A549 treated with GW870086 at 1 μM for 4 hours (cell line): ENCODE results near the gene C6orf47. TPM values are rescaled to one million over a fixed set of nuclear protein-coding genes. Genes with fewer than 3 reads are reported as not detected.

Experiments used
- total RNA-seq: library from RNA; stranded (reverse); fragments of 200-300 nt; extraction: Qiagen RNA extraction; gene quantifications from 5 replicates; pipeline ENCODE4 v1.2.3, GENCODE V29; 2022; ENCODE audit warnings: low read depth

Gene C6orf47, protein sequence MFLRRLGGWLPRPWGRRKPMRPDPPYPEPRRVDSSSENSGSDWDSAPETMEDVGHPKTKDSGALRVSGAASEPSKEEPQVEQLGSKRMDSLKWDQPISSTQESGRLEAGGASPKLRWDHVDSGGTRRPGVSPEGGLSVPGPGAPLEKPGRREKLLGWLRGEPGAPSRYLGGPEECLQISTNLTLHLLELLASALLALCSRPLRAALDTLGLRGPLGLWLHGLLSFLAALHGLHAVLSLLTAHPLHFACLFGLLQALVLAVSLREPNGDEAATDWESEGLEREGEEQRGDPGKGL
- 10.6 to 12.7 TPM (median 12.1 TPM) in 5 replicates for total RNA-seq

DNA sequence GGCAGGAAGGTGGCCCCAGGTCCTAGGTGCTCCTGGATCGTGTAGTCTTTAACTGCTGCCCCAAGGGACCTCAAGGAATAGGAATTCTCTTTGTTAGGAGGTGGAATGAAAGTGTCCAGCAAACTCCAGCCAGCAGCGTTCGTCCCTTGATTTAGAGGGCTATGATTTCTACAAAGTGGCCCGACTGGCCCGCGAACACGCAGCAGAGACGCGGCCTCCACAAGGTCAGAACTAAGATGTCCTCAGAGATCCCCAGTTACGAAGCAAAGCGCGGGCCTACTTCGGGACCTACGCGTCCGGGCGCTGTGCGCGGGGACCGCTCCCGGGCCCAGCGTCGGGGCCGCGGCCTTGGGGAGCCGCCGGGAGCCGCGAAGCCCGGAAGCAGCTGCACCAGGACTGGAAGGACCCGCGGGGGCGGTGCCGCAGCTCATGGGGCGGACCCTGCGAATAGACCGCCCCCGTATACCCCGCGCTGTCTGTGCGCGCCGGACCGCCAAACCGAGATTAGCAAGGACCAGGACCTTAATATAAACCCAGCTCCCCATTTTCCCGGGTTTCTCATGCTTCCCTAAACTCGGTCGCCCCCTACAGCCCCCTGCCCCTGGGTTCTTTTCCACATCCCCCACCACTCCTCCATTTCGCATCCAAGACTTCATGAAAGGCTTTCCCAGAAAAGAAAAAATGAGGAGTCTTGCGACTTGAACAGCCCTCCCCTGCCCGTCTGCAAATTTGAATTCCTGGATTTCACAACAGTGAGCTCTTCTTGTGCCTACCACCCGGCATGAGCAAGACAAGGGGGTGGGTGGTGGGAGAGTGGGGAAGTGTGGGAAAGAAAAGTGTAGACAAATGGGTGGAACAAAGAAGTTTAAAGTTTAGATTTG is at the start of gene C6orf47:
TSS of gene C6orf47 (minus strand) at position 398 of the 881 bp plus-strand sequence. CDS start 831 bp downstream, outside the sequence.

DNA sequence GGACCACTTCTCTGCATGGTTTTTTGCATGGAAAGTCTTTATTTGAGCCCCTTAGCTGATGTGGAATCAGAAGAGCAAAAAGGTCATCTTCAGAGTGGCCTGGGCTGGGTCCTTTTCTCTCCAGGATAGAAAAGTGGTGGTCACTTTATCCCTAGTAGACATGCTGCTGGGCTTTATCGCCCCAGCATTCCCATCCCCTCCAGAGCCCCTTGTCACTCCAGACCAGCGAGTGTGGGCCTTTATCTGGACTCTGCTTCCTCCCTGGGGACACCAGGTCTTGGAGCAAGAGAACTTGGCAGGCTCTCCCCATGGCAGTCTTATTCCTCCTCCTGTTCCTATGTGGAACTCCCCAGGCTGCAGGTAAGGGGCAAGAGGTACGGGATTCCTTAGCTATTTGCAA is 46.0 kb upstream of the C6orf47 start, which contains the start of gene LY6G6F:
TSS of gene LY6G6F (plus strand) at position 268 of the 400 bp plus-strand sequence. CDS start at position 309, 41 bp downstream.

DNA sequence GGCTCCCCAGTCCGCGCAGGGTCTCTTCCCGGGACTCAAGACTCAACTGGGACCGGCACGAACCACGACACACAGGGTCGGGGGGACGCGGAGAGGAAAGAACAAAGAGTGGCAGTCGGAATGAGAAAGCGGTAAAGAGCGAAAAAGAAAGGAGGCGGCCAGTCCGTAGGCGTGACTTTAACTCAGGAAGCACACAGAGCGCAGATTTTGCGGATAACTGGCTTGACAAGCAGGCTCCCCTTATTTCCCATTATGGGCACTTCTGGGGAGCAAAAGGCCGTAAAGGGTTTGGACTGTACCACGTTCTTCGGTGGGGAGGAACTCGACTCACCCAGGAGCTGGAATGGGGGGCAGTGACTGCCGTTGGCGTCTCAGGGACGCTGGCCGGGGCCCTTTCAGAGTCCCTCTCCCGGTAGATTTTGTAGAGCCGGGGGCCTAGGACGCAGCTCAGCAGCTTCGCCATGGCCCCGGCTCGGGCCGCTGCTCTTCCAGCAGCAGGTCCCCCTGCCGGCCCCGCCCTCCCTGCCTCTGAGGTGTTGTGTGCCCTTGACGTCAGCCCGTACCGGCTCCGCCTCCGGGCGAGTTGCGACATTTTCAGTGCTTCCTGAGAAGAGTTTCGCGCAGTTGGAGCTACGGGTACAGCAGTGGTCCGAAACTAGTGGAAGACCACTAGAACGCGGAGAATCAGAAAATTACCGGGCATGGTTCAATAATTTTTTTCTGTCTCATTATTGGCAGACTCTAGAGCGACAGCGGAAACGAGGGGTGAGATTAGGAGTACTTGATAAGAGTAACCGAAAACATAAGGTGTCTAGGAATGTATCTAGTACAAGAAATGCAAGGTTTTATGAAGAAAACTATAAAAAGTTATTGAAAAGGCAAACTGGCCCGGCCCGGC is 42.5 kb upstream of the C6orf47 start, which contains the start of gene ABHD16A:
TSS of gene ABHD16A (minus strand) at position 506 of the 898 bp plus-strand sequence. CDS start at position 463, 43 bp downstream.

DNA sequence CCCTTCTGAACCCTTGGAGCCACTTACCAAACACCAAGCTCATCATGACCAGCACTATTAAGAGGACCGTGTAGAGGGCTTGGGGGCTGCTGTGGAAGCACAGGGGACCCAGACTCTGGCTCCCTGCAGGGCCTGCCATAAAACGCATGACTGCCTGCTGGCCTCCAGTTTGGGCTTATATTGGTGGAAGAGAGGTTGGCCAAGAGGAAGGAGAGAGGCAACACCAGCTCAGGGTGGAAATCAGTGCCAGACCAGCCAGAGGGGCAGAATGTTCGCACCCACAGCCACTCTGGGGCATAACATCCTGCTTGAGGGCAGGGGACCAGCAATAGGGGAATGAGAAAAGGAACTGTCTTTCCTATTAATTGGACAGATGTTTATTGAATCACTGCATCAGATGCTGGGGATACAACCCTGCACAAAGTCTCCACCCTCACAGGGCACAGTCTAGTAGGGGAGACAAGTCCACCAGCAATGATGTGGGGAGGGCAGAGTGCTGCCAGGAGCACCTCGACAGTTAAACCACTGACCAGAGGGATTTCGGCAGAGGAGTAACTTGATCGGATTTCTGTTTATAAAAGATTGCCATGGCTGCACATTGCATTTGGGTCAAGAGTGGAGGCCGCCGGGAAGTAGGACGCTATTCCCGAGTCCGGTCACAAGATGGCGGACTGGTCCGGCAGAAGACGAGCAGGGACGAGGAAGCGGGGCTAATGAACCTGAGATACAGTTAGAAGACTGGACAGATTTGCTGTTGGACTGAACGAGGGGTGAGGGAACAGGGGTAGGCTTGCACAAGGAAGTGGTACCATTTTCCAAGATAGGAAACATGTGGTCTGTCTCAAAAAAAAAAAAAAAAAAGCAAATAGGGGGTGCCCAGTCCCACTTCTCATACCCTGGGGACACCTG is 19.9 kb upstream of the C6orf47 start, which contains the start of gene LY6G5C:
TSS of gene LY6G5C (minus strand) at position 842 of the 909 bp plus-strand sequence. CDS start at position 148, 694 bp downstream.

DNA sequence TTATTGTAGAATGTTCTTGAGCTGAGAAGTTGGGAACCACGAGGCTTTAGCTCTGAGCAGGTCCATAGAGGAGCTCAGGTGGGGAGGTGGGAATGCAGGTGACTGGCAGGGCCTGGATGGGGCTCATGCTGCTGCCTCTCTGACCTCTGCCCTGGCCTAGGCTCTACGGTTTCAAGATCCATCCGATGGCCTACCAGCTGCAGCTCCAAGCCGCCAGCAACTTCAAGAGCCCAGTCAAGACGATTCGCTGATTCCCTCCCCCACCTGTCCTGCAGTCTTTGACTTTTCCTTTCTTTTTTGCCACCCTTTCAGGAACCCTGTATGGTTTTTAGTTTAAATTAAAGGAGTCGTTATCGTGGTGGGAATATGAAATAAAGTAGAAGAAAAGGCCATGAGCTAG is 9.1 kb upstream of the C6orf47 start, which contains the start of gene LY6G5B:
TSS of gene LY6G5B (plus strand) at position 301 of the 400 bp plus-strand sequence. CDS start 975 bp downstream, outside the sequence.

DNA sequence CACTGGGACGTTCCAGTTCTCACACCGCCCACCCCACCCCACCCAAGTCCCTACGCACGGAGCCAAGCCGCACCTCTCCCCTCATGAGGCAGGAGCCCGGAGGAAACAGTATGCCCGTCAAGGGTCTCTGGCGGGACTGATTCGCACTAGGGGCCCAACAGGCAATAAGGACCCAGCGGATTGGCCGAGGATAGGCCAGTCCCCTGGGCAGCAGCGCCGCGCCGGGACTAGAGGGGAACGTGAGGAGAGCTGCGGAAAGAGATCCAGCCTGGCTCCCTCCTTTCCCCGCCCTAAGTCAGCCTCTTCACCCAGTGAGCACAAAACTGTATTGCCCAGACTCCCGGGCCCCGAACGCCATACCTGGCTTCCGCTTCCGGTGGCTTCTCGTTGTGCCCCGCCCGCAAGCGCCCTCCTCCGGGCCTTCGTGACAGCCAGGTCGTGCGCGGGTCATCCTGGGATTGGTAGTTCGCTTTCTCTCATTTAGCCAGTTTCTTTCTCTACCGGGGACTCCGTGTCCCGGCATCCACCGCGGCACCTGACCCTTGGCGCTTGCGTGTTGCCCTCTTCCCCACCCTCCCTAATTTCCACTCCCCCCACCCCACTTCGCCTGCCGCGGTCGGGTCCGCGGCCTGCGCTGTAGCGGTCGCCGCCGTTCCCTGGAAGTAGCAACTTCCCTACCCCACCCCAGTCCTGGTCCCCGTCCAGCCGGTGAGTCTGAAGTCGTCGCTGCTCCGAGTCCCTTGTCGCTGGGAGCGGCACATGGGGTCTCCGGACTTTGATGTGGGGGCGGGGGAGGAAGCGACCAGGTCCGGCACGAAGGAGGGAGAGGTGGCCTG is 5.1 kb upstream of the C6orf47 start, which contains the start of gene CSNK2B:
TSS of gene CSNK2B (plus strand) at position 580 of the 836 bp plus-strand sequence. CDS start 752 bp downstream, outside the sequence.

DNA sequence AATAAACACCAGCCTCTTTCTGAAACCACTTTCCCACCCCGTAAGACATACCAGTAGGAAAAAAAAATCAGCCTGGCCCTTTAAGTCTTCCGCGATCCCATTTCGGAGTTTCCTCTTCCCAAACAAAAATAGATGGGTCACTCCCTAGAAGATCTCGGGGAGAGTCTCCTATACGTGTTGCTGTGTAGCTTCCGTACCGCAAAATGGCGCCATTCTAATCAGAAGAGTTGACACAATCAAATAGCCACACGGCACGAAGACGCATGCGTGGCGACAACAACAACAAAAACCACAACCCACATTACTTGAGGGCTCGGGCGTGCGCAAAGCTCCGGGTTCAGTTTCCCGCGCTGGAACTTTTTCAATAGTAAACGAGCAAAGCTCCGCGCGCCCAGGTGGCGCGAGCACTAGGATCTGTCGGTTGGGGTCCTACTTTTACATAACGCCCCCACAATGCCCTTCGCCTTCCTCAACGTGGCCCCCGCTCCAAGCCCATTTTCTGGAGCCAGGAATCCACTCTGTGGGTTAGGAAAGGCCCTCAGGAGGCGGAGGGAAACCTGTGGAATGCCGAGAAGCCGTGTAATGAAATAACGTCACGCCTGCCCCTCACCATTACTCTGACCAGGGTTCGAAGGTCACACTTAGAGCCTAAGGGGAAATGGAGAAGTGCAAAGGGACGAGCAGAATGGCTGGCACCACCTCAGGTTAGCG is 4.4 kb upstream of the C6orf47 start, which contains the start of gene GPANK1:
TSS of gene GPANK1 (minus strand) at position 208 of the 711 bp plus-strand sequence. CDS start 519 bp downstream, outside the sequence.

DNA sequence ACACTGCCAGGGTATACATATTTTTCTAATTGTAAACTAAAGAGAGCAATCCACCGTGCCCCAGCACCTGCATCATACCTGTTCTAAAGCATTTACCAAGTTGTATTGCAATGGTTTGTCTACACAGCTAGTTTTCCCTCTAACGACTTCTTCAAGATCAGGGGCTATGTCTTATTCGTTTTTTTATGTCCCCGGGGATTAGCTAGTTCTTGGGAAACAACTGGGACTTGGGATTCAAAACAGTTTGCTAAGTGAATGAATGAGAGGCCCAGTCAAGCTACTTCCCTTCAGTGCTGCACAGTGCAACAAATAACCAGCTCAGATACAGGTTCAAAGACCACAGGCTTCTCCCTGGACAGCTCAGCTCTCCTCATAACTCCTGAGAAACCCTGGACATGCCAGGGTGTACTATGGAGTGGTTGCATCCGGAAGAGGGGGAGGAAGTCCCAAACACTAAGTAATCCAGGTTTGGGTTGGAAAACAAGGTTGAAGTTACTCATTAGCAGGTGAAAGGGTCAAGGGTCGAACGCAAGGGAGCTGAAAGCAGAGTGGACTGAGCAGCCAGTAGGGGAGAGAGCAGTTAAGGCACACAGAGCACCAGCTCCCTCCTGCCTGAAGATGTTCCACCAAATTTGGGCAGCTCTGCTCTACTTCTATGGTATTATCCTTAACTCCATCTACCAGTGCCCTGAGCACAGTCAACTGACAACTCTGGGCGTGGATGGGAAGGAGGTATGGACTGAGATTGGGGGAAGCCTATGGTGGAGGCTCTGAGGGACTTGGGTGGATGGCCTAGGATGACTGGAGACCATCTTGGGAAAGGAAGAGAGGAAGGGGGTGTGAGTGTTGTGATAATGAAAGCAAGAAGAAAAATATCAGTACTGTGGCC is 5.0 kb downstream of the C6orf47 start, which contains the start of gene APOM:
TSS of gene APOM (plus strand) at position 546 of the 889 bp plus-strand sequence. CDS start at position 619, 73 bp downstream.

DNA sequence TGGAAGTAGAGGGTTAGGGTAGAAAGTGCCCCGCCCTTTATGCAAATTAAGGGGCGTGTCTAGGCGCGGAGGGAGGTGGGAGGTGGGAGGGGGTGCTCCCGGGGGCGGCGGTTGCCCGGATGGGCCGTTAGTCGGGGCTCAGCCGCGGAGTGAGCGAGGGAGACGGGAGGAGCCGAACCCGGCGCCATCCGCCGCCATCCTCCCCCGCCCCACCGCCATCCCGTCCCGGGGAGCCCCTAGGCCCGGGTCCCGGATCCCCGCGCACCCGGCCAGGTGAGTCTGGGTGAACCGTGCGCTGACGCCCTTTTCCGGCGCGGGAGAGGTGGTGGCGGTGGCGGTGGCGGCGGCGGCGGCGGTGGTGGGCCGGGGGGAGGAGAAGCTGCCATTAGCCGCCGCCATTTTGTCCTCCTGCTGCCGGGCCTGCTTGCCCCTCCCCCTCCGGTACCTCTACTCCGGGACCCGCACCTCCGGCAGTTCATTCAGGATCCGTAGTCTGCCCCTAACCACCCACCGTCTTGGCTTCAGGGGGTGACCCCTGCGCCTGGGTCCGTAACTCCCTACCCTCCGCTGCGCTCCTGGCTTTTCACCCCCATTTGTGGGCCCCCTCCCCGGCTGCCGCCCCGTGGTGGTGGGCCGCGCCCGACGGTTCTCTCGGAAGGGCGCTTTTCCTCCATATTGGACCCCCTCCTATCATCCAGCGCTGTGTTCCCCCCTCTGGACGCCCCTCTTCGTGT is 39.8 kb downstream of the C6orf47 start, which contains the start of gene PRRC2A:
TSS of gene PRRC2A (plus strand) at position 130 of the 734 bp plus-strand sequence. CDS start 2,075 bp downstream, outside the sequence.

DNA sequence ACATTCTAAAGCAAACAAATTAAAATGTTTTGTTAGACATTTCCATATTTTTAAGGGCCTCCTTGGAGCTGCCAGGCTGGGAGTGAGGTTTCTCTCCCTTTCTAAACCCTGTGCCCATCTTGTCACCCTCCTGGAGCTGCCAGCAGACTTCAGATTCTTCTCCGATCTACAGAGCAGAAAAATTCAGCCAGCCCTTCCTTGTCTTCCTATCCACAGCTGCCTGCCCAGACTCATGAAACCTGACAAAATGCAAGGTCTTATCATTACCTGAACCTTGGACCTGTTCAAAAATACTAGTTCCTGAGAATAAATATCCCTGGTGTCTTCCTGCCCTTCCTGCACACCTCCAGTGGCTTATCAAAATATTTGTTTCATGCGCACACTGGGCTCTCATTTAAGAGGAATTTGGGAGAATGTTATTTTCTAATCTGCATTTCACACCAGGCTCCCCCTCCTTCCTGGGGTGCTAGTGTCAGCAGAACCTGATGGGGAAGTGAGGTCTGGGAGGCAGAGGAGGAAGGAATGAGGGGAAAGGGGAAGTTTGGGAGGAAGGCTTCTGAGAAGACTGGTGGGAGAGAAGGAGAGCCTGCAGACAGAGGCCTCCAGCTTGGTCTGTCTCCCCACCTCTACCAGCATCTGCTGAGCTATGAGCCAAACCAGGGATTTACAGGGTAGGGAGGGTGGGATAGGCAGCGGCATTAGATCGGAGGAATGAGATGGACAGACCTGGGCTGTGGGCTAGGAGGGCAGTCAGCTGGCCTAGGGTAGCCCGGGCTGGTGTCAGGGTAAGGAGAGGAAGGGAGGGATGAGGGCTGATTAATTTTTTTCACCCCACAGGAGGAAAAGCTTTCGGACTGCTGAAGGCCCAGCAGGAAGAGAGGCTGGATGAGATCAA is 45.6 kb downstream of the C6orf47 start, which contains the start of gene AIF1:
TSS of gene AIF1 (plus strand) at position 551 of the 895 bp plus-strand sequence. CDS start at position 647, 96 bp downstream.

Other genes starting within 250 kb of the C6orf47 start
- gene MICB, start 162.6 kb downstream of the C6orf47 start, total RNA-seq, result 6.2 to 8.4 TPM (median 7.1 TPM) in 5 replicates
- gene MCCD1, start 131.8 kb downstream of the C6orf47 start, total RNA-seq, result not detected in 5 replicates
- 324 to 377 TPM (median 358 TPM) in 5 replicates for gene DDX39B, start 118.8 kb downstream of the C6orf47 start, total RNA-seq
- gene ATP6V1G2, start 114.2 kb downstream of the C6orf47 start, total RNA-seq, result 0.55 to 1.2 TPM (median 0.83 TPM) in 5 replicates
- gene NFKBIL1, start 113.2 kb downstream of the C6orf47 start, total RNA-seq, result 10.4 to 11.2 TPM (median 11.1 TPM) in 5 replicates
- gene LTA, start 88.5 kb downstream of the C6orf47 start, total RNA-seq, result 0.17 to 0.34 TPM in 2 of 5 replicates, not detected in the others
- 0.16 TPM in 1 of 5 replicates, not detected in the others for gene TNF, start 85.2 kb downstream of the C6orf47 start, total RNA-seq
- 0.21 to 0.65 TPM (median 0.29 TPM) in 4 of 5 replicates, not detected in the other for gene LTB, start 78.4 kb downstream of the C6orf47 start, total RNA-seq
- gene LST1, start 74.5 kb downstream of the C6orf47 start, total RNA-seq, result 0.30 to 0.66 TPM in 2 of 5 replicates, not detected in the others
- not detected in 5 replicates for gene NCR3, start 67.8 kb downstream of the C6orf47 start, total RNA-seq
- not detected in 5 replicates for gene AIF1, start 45.5 kb downstream of the C6orf47 start, total RNA-seq
- gene PRRC2A, start 40.1 kb downstream of the C6orf47 start, total RNA-seq, result 66.6 to 89.8 TPM (median 85.0 TPM) in 5 replicates
- 114 to 149 TPM (median 138 TPM) in 5 replicates for gene BAG6, start 8.1 kb downstream of the C6orf47 start, total RNA-seq
- 2.6 to 4.5 TPM (median 3.1 TPM) in 5 replicates for gene APOM, start 4.9 kb downstream of the C6orf47 start, total RNA-seq
- gene GPANK1, start 4.2 kb upstream of the C6orf47 start, total RNA-seq, result 8.2 to 10.4 TPM (median 9.7 TPM) in 5 replicates
- 167 to 186 TPM (median 177 TPM) in 5 replicates for gene CSNK2B, start 5.3 kb upstream of the C6orf47 start, total RNA-seq
- 3.6 to 5.4 TPM (median 4.3 TPM) in 5 replicates for gene LY6G5B, start 9.2 kb upstream of the C6orf47 start, total RNA-seq
- 1.3 to 2.5 TPM (median 1.7 TPM) in 5 replicates for gene LY6G5C, start 20.3 kb upstream of the C6orf47 start, total RNA-seq
- gene ABHD16A, start 42.5 kb upstream of the C6orf47 start, total RNA-seq, result 12.8 to 19.4 TPM (median 18.7 TPM) in 5 replicates
- not detected in 5 replicates for gene LY6G6F, start 46.1 kb upstream of the C6orf47 start, total RNA-seq
- gene LY6G6D, start 54.6 kb upstream of the C6orf47 start, total RNA-seq, result not detected in 5 replicates
- gene LY6G6C, start 61.0 kb upstream of the C6orf47 start, total RNA-seq, result 0.14 TPM in 1 of 5 replicates, not detected in the others
- not detected in 5 replicates for gene MPIG6B, start 62.6 kb upstream of the C6orf47 start, total RNA-seq
- 26.8 to 31.8 TPM (median 27.9 TPM) in 5 replicates for gene DDAH2, start 68.5 kb upstream of the C6orf47 start, total RNA-seq
- gene CLIC1, start 75.8 kb upstream of the C6orf47 start, total RNA-seq, result 486 to 498 TPM (median 493 TPM) in 5 replicates
- 10.5 to 13.8 TPM (median 12.5 TPM) in 5 replicates for gene MSH5, start 79.2 kb upstream of the C6orf47 start, total RNA-seq
- gene SAPCD1, start 101.9 kb upstream of the C6orf47 start, total RNA-seq, result 1.6 to 3.9 TPM (median 3.7 TPM) in 5 replicates
- gene VWA7, start 116.5 kb upstream of the C6orf47 start, total RNA-seq, result 1.2 to 2.0 TPM (median 1.5 TPM) in 5 replicates
- 47.4 to 59.1 TPM (median 53.3 TPM) in 5 replicates for gene VARS1, start 135.0 kb upstream of the C6orf47 start, total RNA-seq
- gene LSM2, start 146.2 kb upstream of the C6orf47 start, total RNA-seq, result 52.2 to 66.7 TPM (median 61.9 TPM) in 5 replicates
- 0.82 to 1.5 TPM (median 1.3 TPM) in 5 replicates for gene HSPA1L, start 154.5 kb upstream of the C6orf47 start, total RNA-seq
- gene HSPA1A, start 154.8 kb upstream of the C6orf47 start, total RNA-seq, result 148 to 264 TPM (median 205 TPM) in 5 replicates
- gene HSPA1B, start 167.0 kb upstream of the C6orf47 start, total RNA-seq, result 116 to 191 TPM (median 162 TPM) in 5 replicates
- gene NEU1, start 202.0 kb upstream of the C6orf47 start, total RNA-seq, result 24.9 to 34.9 TPM (median 25.5 TPM) in 5 replicates
- 0.05 to 0.21 TPM in 2 of 5 replicates, not detected in the others for gene SLC44A4, start 218.2 kb upstream of the C6orf47 start, total RNA-seq
- 23.1 to 27.6 TPM (median 27.1 TPM) in 5 replicates for gene EHMT2, start 236.9 kb upstream of the C6orf47 start, total RNA-seq
- 3.1 to 4.0 TPM (median 3.5 TPM) in 5 replicates for gene ZBTB12, start 241.3 kb upstream of the C6orf47 start, total RNA-seq